ENCODE results near the gene ACKR4. TPM values are rescaled to one million over a fixed set of nuclear protein-coding genes. Genes with fewer than 3 reads are reported as not detected.
"Not testable (repeated sequence)": the region's sequence is repeated elsewhere in the genome, so short reads cannot be mapped to it uniquely, and the experiment has no call there.

ACKR4 gene
- polyA plus RNA-seq (ENCODE audit: insufficient read length in 4 of 4) = 1 to 10 TPM; 1.6 to 6.6 (median 2.2) TPM

- no peak for DNase-seq (ENCODE audit: low read depth in 4 of 4, low spot score in 3 of 4)
Observed at GRCh38 chr3:132596816-132597433, at the start of gene ACKR4. ACKR4 (plus strand) TSS chr3:132597270; CDS start chr3:132600398, 3,128 bp downstream.

- no peak for DNase-seq (ENCODE audit: low read depth in 4 of 4, low spot score in 3 of 4)
Observed at GRCh38 chr3:132549169-132549568, 47.9 kb upstream of the ACKR4 start.

GRCh38 chr3:132549890-132550578, 47.0 kb upstream of the ACKR4 start:
- no peak for DNase-seq (ENCODE audit: low read depth in 4 of 4, low spot score in 3 of 4)

- DNase-seq (ENCODE audit: low read depth in 4 of 4, low spot score in 3 of 4) = no peak
Observed at GRCh38 chr3:132550579-132551305, 46.3 kb upstream of the ACKR4 start.

GRCh38 chr3:132553826-132554225, 43.2 kb upstream of the ACKR4 start:
- no peak for DNase-seq (ENCODE audit: low read depth in 4 of 4, low spot score in 3 of 4)

GRCh38 chr3:132554437-132554836, 42.6 kb upstream of the ACKR4 start:
- DNase-seq (ENCODE audit: low read depth in 4 of 4, low spot score in 3 of 4) = no peak

- DNase-seq (ENCODE audit: low read depth in 4 of 4, low spot score in 3 of 4) = no peak
Observed at GRCh38 chr3:132555306-132556035, 41.6 kb upstream of the ACKR4 start.

GRCh38 chr3:132556036-132556386, 41.1 kb upstream of the ACKR4 start:
- not testable (repeated sequence) for DNase-seq (ENCODE audit: low read depth in 4 of 4, low spot score in 3 of 4)

GRCh38 chr3:132556508-132557159, 40.4 kb upstream of the ACKR4 start:
- DNase-seq (ENCODE audit: low read depth in 4 of 4, low spot score in 3 of 4) = no peak

GRCh38 chr3:132561003-132561402, 36.1 kb upstream of the ACKR4 start:
- no peak for DNase-seq (ENCODE audit: low read depth in 4 of 4, low spot score in 3 of 4)

GRCh38 chr3:132563420-132564069, 33.5 kb upstream of the ACKR4 start:
- no peak for DNase-seq (ENCODE audit: low read depth in 4 of 4, low spot score in 3 of 4)

GRCh38 chr3:132564070-132564465, 33.0 kb upstream of the ACKR4 start:
- no peak for DNase-seq (ENCODE audit: low read depth in 4 of 4, low spot score in 3 of 4)

GRCh38 chr3:132568422-132568821, 28.6 kb upstream of the ACKR4 start:
- DNase-seq (ENCODE audit: low read depth in 4 of 4, low spot score in 3 of 4) = no peak

- DNase-seq (ENCODE audit: low read depth in 4 of 4, low spot score in 3 of 4) = no peak
Observed at GRCh38 chr3:132569153-132569552, 27.9 kb upstream of the ACKR4 start.

- DNase-seq (ENCODE audit: low read depth in 4 of 4, low spot score in 3 of 4) = no peak
Observed at GRCh38 chr3:132569580-132569979, 27.5 kb upstream of the ACKR4 start.

- no peak for DNase-seq (ENCODE audit: low read depth in 4 of 4, low spot score in 3 of 4)
Observed at GRCh38 chr3:132570016-132570415, 27.1 kb upstream of the ACKR4 start.

- no peak for DNase-seq (ENCODE audit: low read depth in 4 of 4, low spot score in 3 of 4)
Observed at GRCh38 chr3:132573797-132574211, 23.3 kb upstream of the ACKR4 start.

GRCh38 chr3:132587401-132587800, 9.7 kb upstream of the ACKR4 start:
- DNase-seq (ENCODE audit: low read depth in 4 of 4, low spot score in 3 of 4) = no peak

- no peak for DNase-seq (ENCODE audit: low read depth in 4 of 4, low spot score in 3 of 4)
Observed at GRCh38 chr3:132592216-132592615, 4.9 kb upstream of the ACKR4 start.
